Measurements from ENCODE around the gene THOC7. TPM values are rescaled to one million over a fixed set of nuclear protein-coding genes. Genes with fewer than 3 reads are reported as not detected.

The THOC7 gene
- total and polyA plus RNA-seq, 2 of the 4 experiments (the other 2 are of a cell fraction): 25.8 to 55.9 TPM

GRCh38 chr3:63895422-63896189 lies 32.0 kb upstream of the THOC7 start (continued):
- TF ChIP-seq CHD1 (IDR thresholded peaks at IDR 0.05; ENCODE audit: low read depth, low read length): no peak

GRCh38 chr3:63892773-63893352 lies 29.3 kb upstream of the THOC7 start:
- H3K4ac ChIP-seq (ENCODE audit: low read depth, low read length): no peak overlapping the region
- no peak overlapping the region for H2AK9ac ChIP-seq (replicated peaks; ENCODE audit: low read depth, low read length, poor library complexity)
- no peak overlapping the region for H4K91ac ChIP-seq (ENCODE audit: insufficient read depth, low read depth, low read length)
- peaks cover 14% of the 10 kb centered on the region; the same call in 1 of the 2 replicates for H4K20me1 ChIP-seq (ENCODE audit: insufficient read depth, low read length)
- H2BK5ac ChIP-seq (ENCODE audit: low read depth, low read length, poor library complexity, severe bottlenecking): no peak overlapping the region
- no peak overlapping the region for H2AK5ac ChIP-seq (ENCODE audit: low read depth, low read length)
- no TSS peak for BruUV-seq (replicated peaks)
- no peaks in the 10 kb centered on the region for H3K36me3 ChIP-seq (ENCODE audit: control insufficient read depth, insufficient read depth, low read length)
- DNase-seq (no peak), ATAC-seq (ENCODE audit: low read depth) (no peak)
- H3K14ac ChIP-seq (replicated peaks; ENCODE audit: low read depth, low read length): no peak overlapping the region
- dilution Hi-C loops (cut with HindIII; ENCODE audit: low sequenced_read_pairs, unreplicated experiment): no loop called here
- in situ Hi-C loops (cut with MboI; ENCODE audit: low sequenced_read_pairs): no loop called here
- H3K4me1 ChIP-seq (ENCODE audit: control insufficient read depth, insufficient read depth, low read length): peaks cover 3% of the 10 kb centered on the region
- H3K56ac ChIP-seq (ENCODE audit: extremely low read depth, insufficient read depth, low read length): no peak overlapping the region
- no peak overlapping the region for H3K4me3 ChIP-seq (ENCODE audit: insufficient read depth, low read depth, low read length)
- no peak overlapping the region for H3K18ac ChIP-seq (ENCODE audit: low read depth, low read length)
- H2BK20ac ChIP-seq (ENCODE audit: low read depth, low read length): no peak overlapping the region
- H3K4me2 ChIP-seq (ENCODE audit: low read depth, low read length): no peak overlapping the region
- no peak for TF ChIP-seq NFE2L2 (IDR thresholded peaks at IDR 0.05; ENCODE audit: low read depth, low read length)
- CTCF ChIA-PET: no interaction called here
- intact Hi-C loops (cut with micrococcal nuclease): no loop called here
- H2BK120ac ChIP-seq (ENCODE audit: low read depth, low read length): no peak overlapping the region
- H3K27ac ChIP-seq (ENCODE audit: insufficient read depth, low read length): no peak overlapping the region
- H2BK15ac ChIP-seq (ENCODE audit: low read depth, low read length): no peak overlapping the region
- H3K9ac ChIP-seq (ENCODE audit: low read depth, low read length): no peak overlapping the region
- H2AFZ ChIP-seq (replicated peaks; ENCODE audit: low read length, poor library complexity): no peak overlapping the region
- no peak overlapping the region for H4K5ac ChIP-seq (ENCODE audit: low read depth, low read length)
- H3K9me3 ChIP-seq (ENCODE audit: control insufficient read depth, insufficient read depth, low read length): no peaks in the 10 kb centered on the region
- WGBS, 2 experiments (ENCODE audit: extremely low coverage in 2 of 2, insufficient read length in 1 of 2): no CpG with 5 or more reads among the region's 1 CpG
- POLR2A ChIA-PET (ENCODE audit: unreplicated experiment): no interaction called here
- H4K8ac ChIP-seq (ENCODE audit: low read depth in 2 of 2, low read length in 2 of 2): no peak overlapping the region
- H3K27me3 ChIP-seq (ENCODE audit: control insufficient read depth, insufficient read depth, low read length): no peaks in the 10 kb centered on the region
- H3K23ac ChIP-seq (ENCODE audit: low read depth, low read length): no peak overlapping the region
- peaks cover 16 to 56% of the 10 kb centered on the region in 2 experiments; a peak in 3 of 4 replicates for H3K79me1 ChIP-seq (ENCODE audit: low read depth in 1 of 2, low read length in 2 of 2)
- H3K9me1 ChIP-seq (ENCODE audit: insufficient read depth, low read length): peaks cover 3% of the 10 kb centered on the region
